ENCODE data around the gene TLR2. TPM values are rescaled to one million over a fixed set of nuclear protein-coding genes. Genes with fewer than 3 reads are reported as not detected.

TLR2 gene
- total RNA-seq, 1 experiment from 2014 or later = 0.90 TPM

GRCh38 chr4:153634738-153635353 lies 49.2 kb upstream of the TLR2 start:
- Histone ChIP-seq H4K91ac (ENCODE audit: insufficient read length, low read depth, low read length) (no peak overlapping the region), H3K79me2 (ENCODE audit: insufficient read depth, low read length) (no peaks in the 10 kb centered on the region), H2BK120ac (ENCODE audit: low read depth, low read length, poor library complexity, severe bottlenecking) (no peak overlapping the region), H3K4me2 (ENCODE audit: insufficient read depth, insufficient read length, low read length) (no peak overlapping the region), H2BK20ac (ENCODE audit: low read depth, low read length, poor library complexity, severe bottlenecking) (no peak overlapping the region), H3K4ac (ENCODE audit: low read depth, low read length) (no peak overlapping the region), H3K9ac (ENCODE audit: extremely low read depth, insufficient read length, low read length) (no peak overlapping the region), H2BK15ac (ENCODE audit: low read depth, low read length) (no peak overlapping the region), H4K5ac (ENCODE audit: insufficient read length, low read depth, low read length) (no peak overlapping the region), H3K9me3 (ENCODE audit: control insufficient read depth, low read depth, low read length) (no peaks in the 10 kb centered on the region), H4K20me1 (ENCODE audit: control insufficient read depth, insufficient read depth, insufficient read length) (no peaks in the 10 kb centered on the region), H2AK5ac (ENCODE audit: insufficient read length, low read length) (no peak overlapping the region), H2BK5ac (ENCODE audit: insufficient read length, low read length) (no peak overlapping the region), H3K18ac (ENCODE audit: insufficient read length, low read depth, low read length) (no peak overlapping the region), H3K4me1 (ENCODE audit: insufficient read depth, low read length) (no peaks in the 10 kb centered on the region), H4K8ac (replicated peaks; ENCODE audit: insufficient read length, low read depth, low read length) (no peak overlapping the region), H3K27ac (ENCODE audit: insufficient read length, low read depth, low read length) (no peak overlapping the region), H3K23ac (ENCODE audit: insufficient read length, low read depth, low read length) (no peak overlapping the region), H3T11ph (ENCODE audit: low read length) (no peak overlapping the region), H3K23me2 (ENCODE audit: insufficient read length, low read depth, low read length, poor library complexity, severe bottlenecking) (no peaks in the 10 kb centered on the region), H3K27me3 (ENCODE audit: insufficient read depth, low read length) (no peaks in the 10 kb centered on the region), H2BK12ac (ENCODE audit: insufficient read length, low read depth, low read length) (no peak overlapping the region), H3K56ac (ENCODE audit: insufficient read length, low read depth, low read length) (no peak overlapping the region), H3K79me1 (ENCODE audit: insufficient read depth, low read depth, low read length, poor library complexity, severe bottlenecking) (no peaks in the 10 kb centered on the region), H3K14ac (ENCODE audit: insufficient read depth, low read length) (no peak overlapping the region), H2AFZ (ENCODE audit: low read length) (no peak overlapping the region)
- no CpG with 5 or more reads among the region's 3 CpGs for WGBS (ENCODE audit: extremely low coverage, insufficient read length, low lambda C conversion rate)
- peak; percentile 81 for TF ChIP-seq CTCF (conservative IDR thresholded peaks at IDR 0.05)
- Mint-ChIP-seq H3K27ac (no peak overlapping the region), H3K4me1 (peaks cover under 1 to 6% of the 10 kb centered on the region in 2 experiments), H3K27me3 (ENCODE audit: low read depth) (no peaks in the 10 kb centered on the region), H3K36me3 (ENCODE audit: insufficient read depth in 1 of 3, low read depth in 3 of 3) (peaks cover 28 to 51% (median 48%) of the 10 kb centered on the region in 3 experiments), H3K4me3 (no peak overlapping the region), H3K9me3 (no peaks in the 10 kb centered on the region; a peak in 1 of 5 replicates)
- DNase-seq = no peak
